Lower lobe of right lung (tissue), 2 donors: ENCODE data around the gene HIC2. TPM values are rescaled to one million over a fixed set of nuclear protein-coding genes. Genes with fewer than 3 reads are reported as not detected.
"Not testable (repeated sequence)": the region's sequence is repeated elsewhere in the genome, so short reads cannot be mapped to it uniquely, and the experiment has no call there.

Experiments
- ATAC-seq, 2 donors: fragments of 200-7000 bp; cut with Tn5 transposase; one replicate each; pipeline ENCODE4 v1.9.1; 2020 to 2022; ENCODE audit warnings: mild to moderate bottlenecking in 2 of 2, moderate library complexity in 2 of 2
- DNase-seq: peaks from one replicate; pipeline ENCODE4 v3.0.0-alpha.2; 2020
- H3K27ac ChIP-seq: fragments of 200-600 bp; one replicate; pipeline ENCODE4 v1.8.0; 2022
- H3K27me3 ChIP-seq: fragments of 200-600 bp; one replicate; pipeline ENCODE4 v1.8.0; 2022; ENCODE audit warnings: low read depth
- H3K36me3 ChIP-seq: fragments of 200-600 bp; one replicate; pipeline ENCODE4 v1.8.0; 2022; ENCODE audit warnings: mild to moderate bottlenecking
- H3K4me1 ChIP-seq: fragments of 200-600 bp; one replicate; pipeline ENCODE4 v1.8.0; 2022
- H3K4me3 ChIP-seq: fragments of 200-600 bp; one replicate; pipeline ENCODE4 v1.8.0; 2022; ENCODE audit warnings: mild to moderate bottlenecking
- H3K9me3 ChIP-seq: fragments of 200-600 bp; one replicate; pipeline ENCODE4 v1.8.0; 2022
- intact Hi-C: fragments of 100-400 bp; cut with DNase I; formaldehyde crosslinking; loops from one replicate; pipeline ENCODE4 v1.11.0; 2022
- total RNA-seq: library from RNA; stranded (reverse); fragmentation: NEBNext Ultra II Directional; extraction: Animal tissue kit (Norgen Biotek cat#: 25700); gene quantifications from one replicate; pipeline ENCODE4 v1.2.1, GENCODE V29; 2021
- donor health status: DM: no; HTN: yes; CAD: no; lungs with severe emphysema.

Gene HIC2
- total RNA-seq, 1 donor from 2014 or later = 5.7 TPM

DNA sequence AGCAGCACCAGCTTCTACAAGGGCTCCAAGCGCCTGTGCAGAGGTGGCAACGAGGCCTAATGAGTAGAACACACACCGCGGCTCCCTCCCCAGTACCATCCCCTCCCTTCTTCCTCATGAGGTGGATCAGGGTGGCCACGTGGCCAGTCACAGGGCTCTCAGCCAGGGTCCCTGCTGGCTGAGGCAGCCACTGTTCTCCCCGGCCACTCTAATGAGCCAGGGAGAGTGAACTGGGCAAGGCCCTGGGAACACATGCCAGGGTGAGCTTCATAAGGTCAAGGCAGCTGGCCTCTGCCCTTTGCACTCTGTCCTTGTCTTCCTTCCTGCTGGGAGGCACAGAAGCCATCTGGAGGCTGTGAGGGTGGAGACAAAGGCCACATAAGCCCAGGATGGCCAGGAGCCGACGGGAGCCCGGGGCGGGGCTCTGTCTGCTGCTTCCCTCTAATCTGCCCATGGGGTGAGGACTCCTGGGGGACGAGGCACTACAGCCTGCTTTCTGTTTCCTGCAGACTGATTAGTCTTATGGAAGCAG lies 72.0 kb downstream of the HIC2 start:
- H3K4me3 ChIP-seq, H3K27me3 ChIP-seq, DNase-seq, H3K36me3 ChIP-seq, H3K27ac ChIP-seq, H3K9me3 ChIP-seq, ATAC-seq, H3K4me1 ChIP-seq, intact Hi-C loops: not testable (repeated sequence)

DNA sequence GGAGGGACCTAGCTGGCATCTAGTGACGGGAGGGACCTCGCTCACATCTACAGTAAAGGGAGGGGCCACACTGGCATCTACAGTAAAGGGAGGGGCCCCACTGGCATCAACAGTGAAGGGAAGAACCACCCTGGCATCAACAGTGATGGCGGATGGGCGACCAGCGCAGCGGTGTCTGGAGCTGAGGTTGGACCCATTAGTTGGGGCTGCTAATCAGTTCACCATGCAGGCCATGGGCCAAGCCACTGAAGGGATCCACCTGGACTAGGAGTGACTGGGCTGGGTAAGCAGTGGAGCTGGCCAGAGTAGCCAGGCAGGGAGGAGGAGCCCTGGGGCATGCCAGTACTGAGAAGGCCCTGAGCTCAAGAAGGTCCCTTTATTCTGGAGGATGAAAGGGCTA lies 73.4 kb downstream of the HIC2 start:
- H3K4me3 ChIP-seq, intact Hi-C loops, H3K27me3 ChIP-seq, H3K36me3 ChIP-seq, H3K4me1 ChIP-seq, H3K27ac ChIP-seq, DNase-seq, ATAC-seq, H3K9me3 ChIP-seq: not testable (repeated sequence)

DNA sequence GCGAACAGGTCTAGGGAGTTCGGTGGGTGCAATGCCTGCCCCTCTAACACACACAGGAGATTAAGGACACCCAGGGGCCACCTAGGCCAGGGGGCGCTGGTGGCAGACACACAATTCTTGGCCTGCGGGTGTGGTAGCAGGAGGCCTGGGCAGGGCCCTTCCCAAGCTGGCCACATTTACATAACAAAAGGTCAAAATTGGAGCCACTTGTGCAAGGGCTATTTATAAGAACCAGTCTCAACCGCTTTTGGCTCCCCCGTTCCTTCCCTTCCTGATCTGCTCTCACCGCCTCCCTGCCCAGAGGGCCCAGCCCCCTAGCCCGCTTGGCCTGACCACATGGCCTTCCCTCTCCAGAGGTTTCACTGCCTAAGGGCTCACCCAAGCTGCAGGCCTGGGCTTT lies 75.1 kb downstream of the HIC2 start:
- H3K4me3 ChIP-seq, DNase-seq, H3K27ac ChIP-seq, H3K36me3 ChIP-seq, intact Hi-C loops, H3K4me1 ChIP-seq, H3K27me3 ChIP-seq, H3K9me3 ChIP-seq: not testable (repeated sequence)
- peak in 1 of 2 donors; percentile 45 for ATAC-seq

DNA sequence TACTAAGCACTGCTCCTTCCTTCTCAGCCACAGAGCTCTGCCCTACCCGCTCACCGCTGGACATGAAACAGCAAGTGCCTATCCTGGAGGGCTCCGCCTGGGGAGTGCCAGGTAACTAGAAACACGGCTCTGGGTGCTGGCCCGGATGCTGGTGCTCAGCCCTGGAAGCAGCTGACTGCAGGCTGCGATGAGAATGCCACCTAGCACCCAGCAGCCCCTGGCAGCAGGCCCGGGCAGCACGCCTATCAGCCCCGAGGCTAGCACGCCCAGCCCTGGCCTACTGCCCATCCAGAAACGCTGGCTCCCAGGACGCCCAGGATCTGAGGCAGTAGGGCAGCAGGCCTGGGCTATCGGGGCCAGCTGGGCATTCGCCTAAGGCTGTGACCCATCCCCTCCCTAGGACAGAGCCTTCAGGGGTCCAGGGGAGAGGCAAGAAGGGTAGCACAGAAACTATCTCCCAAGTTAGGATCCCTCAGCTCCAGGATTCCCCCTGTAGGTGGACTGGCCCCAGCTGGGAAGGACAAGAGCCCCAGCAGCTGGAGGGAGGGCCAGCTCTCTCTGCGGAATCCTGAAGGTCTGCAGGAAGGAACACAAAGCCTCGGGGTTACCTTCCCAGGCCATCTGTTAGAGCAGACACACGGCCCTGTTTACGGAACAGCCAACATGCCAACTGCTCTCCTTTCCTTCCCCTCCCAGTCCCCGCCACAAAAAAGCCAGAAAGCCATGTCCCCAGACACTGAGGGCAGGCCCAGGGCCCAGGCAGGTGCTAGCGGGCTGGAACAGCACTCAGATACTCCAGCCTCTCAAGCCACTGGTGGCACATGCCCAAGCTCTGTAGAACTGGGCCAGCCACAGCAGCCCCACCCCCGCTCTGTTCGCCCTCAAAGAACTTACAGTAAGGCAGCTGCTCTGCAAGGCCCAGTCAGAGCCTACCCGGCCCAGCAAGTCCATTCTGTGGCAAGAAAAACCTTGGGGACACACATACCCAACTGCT lies 76.9 kb downstream of the HIC2 start:
- intact Hi-C loops = not testable (repeated sequence)
- ATAC-seq = peak; percentile 88 to 90

DNA sequence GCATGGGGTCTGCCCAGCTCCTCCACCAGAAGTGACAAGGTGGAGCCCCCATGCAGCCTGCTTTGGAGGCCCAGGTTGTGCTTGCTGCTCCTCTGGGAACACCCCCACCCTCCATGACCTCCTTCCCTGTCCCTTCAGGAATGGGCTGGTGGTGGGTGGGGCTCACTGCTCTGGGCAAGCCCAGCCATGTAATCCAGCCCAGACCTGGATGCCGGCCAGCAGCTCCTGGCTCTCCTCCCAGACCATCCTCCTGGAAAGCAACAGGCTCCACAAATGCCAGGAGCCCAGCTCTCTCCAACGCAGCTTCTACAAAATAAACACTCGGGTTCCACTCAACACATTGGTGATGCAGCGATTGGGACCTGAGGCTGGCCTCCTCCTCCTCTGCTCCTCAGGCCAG lies 80.8 kb downstream of the HIC2 start:
- H3K36me3 ChIP-seq, H3K4me3 ChIP-seq, H3K9me3 ChIP-seq, H3K4me1 ChIP-seq, intact Hi-C loops, H3K27me3 ChIP-seq, H3K27ac ChIP-seq, DNase-seq: not testable (repeated sequence)
- ATAC-seq = peak; percentile 84 to 86

More for the DNA sequence above, 76.9 kb downstream of the HIC2 start:
- DNase-seq, H3K27me3 ChIP-seq, H3K4me1 ChIP-seq, H3K36me3 ChIP-seq, H3K4me3 ChIP-seq, H3K9me3 ChIP-seq, H3K27ac ChIP-seq: not testable (repeated sequence)

DNA sequence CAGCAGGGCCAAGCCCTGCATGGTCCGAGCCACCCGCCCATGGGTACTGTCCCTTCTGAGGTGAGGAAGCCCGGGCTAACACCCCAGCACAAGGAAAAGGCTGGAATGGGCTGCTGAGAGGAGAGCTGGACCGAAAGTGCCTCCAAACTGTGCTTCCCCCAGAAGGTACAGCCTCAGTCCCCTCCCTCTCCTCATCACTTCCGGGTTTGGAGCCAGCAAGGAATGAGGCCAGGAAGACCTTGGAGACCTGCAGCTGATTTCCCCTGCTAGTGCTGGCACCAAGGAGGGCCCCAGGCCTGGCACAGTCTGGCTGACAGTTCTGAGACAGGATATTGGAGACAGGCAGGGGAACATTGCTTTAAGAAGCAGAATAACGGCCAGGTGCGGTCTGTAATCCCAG lies 81.3 kb downstream of the HIC2 start:
- H3K4me1 ChIP-seq, H3K36me3 ChIP-seq, H3K9me3 ChIP-seq, DNase-seq, intact Hi-C loops, ATAC-seq, H3K27me3 ChIP-seq, H3K27ac ChIP-seq, H3K4me3 ChIP-seq: not testable (repeated sequence)

DNA sequence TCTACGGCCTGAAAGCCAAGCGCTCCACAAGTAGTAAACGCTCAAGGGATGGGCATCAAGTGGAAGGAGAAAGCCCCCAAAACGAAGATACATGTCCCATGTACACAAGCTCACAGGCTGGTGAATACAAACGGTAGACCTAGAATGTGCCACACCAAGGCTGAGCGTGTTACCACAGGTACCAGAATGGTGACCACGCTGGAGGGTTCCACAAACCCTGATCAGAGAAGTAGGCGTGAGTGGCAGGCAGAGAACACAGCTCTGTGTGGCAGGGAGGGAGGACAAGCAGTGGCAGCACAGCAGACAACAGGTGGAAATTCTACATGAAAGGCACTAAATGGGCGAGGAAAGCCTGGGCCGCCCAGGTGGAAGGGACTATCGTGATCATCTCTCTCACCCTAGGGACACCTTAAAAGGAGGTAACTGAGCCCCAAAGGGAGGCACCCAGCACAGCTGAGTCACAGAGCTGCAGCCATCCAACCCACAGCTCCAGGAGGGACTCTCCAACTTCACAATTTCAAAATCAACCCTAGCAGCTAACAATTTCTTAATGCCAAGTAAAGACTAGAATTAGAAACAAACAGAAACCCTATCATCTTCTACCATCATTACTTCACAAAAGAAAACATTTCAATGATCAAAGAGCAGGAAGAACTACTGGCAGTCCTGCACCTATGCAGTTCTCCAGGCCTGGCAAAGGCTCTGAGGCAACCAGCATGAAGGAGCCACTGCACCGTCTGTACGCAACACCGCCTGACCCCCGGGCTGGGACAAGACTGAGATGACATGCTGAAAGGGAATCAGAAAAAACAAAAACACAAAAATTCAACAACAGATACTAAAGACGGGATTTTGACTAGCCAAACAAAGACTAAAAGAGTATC lies 82.7 kb downstream of the HIC2 start:
- DNase-seq, ATAC-seq, H3K4me1 ChIP-seq, intact Hi-C loops, H3K4me3 ChIP-seq, H3K27ac ChIP-seq, H3K9me3 ChIP-seq, H3K27me3 ChIP-seq, H3K36me3 ChIP-seq: not testable (repeated sequence)

Other genes starting within 250 kb of the HIC2 start
- gene RIMBP3B, start 33.6 kb upstream of the HIC2 start, total RNA-seq = 0.21 TPM
- 3.5 TPM for gene TMEM191C, start 50.0 kb downstream of the HIC2 start, total RNA-seq
- 0.47 TPM for gene RIMBP3C, start 134.1 kb downstream of the HIC2 start, total RNA-seq
- 47.9 TPM for gene UBE2L3, start 150.3 kb downstream of the HIC2 start, total RNA-seq
- 13.1 TPM for gene YDJC, start 212.7 kb downstream of the HIC2 start, total RNA-seq
- gene CCDC116, start 215.4 kb downstream of the HIC2 start, total RNA-seq = 0.41 TPM
- gene SDF2L1, start 224.9 kb downstream of the HIC2 start, total RNA-seq = 36.1 TPM
- gene PPIL2, start 248.6 kb downstream of the HIC2 start, total RNA-seq = 38.1 TPM